Loucy (cell line): ENCODE measurements around the gene ZNG1B.
"Not testable (repeated sequence)": the region's sequence is repeated elsewhere in the genome, so short reads cannot be mapped to it uniquely, and the experiment has no call there.

Experiments
- CTCF ChIP-seq: fragments of 200-600 bp; sonication (generic); conservative IDR thresholded peaks from 2 replicates; pipeline ENCODE4 v1.5.1; 2014; ENCODE audit warnings: mild to moderate bottlenecking, antibody characterized with exemption, low read length
- EZH2phosphoT487 ChIP-seq: fragments of 200-600 bp; IDR thresholded peaks from 2 replicates; pipeline ENCODE4 v1.6.1; 2018; ENCODE audit warnings: antibody characterized with exemption, mild to moderate bottlenecking, moderate library complexity, borderline replicate concordance

GRCh38 chr2:113500723-113501038 lies 63.2 kb downstream of the ZNG1B start:
- TF ChIP-seq CTCF, EZH2phosphoT487: not testable (repeated sequence)
